ENCODE data around the gene HEPACAM2.

Gene HEPACAM2

GRCh38 chr7:93226310-93226709, at the start of gene HEPACAM2:
Gene HEPACAM2 (minus strand): TSS chr7:93226469.
- no peak for DNase-seq (ENCODE audit: low spot score)

DNA sequence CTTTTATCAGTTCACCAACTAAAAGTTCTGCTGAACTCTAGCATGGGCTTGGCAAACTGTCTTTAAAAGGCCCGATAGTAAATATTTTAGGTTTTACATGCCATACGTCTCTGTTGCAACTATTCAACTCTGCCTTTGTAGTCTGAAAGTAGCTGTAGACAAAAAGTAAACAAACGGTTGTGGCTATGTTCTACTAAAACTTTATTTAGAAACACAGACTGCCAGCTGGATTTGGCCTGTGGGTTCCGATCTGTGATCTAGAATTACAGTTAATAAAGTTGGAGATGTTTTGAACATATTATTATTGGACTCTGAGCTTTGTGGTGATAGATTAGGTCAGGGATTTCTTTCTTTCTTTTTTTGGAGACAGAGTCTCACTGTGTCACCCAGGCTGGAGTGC, 39.0 kb upstream of the HEPACAM2 start:
- no peak for DNase-seq (ENCODE audit: low spot score)

- peak; percentile 23 for DNase-seq (ENCODE audit: low spot score)
These were observed 36.3 kb upstream of the HEPACAM2 start for GRCh38 chr7:93262535-93262934.

DNA sequence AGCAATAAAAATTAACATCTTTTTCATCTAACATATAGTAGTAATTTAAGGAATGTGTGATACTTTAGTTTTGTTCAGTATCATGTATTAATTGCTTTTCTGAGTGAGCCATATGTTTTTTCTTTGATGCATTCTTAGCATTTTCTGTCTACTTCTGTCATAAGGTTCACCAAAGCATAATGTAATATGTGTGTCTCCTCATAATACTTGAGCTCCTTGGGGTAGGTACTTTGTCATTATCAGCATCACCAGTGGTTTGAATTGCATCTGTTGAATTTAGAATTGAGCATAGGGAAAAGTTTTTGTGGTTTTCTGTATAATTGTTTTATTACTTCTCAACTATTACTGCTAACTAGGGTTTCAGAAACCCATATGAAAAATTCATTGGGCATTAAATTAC, 32.4 kb upstream of the HEPACAM2 start:
- DNase-seq (ENCODE audit: low spot score): no peak

DNA sequence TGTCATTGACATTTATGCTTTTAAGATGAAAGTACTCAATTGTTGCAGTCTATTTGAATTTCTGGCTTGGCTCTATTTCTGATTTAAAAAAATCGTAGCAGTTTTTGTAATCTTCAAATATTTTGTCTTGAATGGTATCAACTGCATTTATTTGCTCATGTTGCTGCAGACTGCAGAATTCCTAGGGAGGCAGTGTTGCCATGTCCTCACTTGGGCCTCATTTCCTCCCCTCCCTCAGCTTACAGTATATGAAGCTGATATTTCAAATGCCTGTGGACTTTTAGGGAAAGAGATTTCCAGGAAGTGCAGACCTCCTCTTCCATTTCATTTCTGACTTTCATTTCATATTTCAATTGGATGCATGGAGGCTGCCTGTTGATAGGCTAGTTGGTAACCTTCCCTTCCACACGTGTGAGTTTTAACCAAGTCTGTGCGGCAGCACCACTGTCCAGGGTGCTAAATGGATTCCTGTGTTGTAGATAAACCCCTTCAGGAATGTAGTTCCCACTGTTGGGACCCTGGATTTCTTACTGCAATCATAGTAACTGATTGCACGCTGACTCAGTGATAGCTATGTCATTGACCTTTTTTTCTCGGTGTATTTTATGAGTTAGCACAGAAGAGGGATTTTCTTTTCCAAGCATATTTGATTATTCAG, 23.4 kb upstream of the HEPACAM2 start:
- no peak for DNase-seq (ENCODE audit: low spot score)

GRCh38 chr7:93245525-93246432, 19.5 kb upstream of the HEPACAM2 start:
- peak; percentile 67 for DNase-seq (ENCODE audit: low spot score)

DNA sequence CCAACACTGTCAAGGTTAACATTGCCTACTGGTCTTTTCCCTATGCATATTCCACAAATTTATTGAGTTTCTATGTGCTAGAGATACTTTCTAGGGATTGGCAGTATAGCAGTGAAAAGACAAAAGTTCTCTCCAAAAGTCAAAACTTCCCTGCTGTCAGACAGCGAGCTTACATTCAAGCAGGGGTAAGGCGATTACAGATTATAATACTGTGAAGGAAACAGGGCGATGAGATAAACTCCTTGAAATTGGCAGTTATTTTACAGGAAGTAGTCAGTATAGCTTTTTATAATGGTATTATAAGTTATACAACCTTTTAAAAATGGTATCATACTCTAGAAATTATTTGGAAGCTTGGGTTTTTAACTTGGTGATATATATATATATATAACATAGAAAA, 15.8 kb upstream of the HEPACAM2 start:
- DNase-seq (ENCODE audit: low spot score): peak; percentile 30

GRCh38 chr7:93239824-93240223, 13.6 kb upstream of the HEPACAM2 start:
- DNase-seq (ENCODE audit: low spot score): no peak

DNA sequence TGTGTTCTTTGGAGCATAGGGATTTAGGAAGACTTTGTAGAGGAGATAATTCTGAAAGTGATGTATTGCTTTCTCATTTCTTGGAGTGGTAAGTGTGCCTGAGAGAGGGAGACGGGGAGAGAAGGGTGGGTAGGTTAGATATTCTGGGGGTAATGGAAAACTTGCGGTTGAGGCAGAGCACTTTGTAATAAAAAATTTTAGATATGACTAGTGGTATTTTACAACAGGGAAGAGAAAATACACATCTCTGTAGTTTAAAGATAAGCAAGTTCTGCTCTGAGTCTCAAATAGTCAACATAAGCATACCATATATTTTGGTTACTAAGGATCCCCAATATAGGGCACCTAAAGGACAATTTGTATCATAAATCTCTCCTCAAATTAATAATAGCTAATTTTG, 12.5 kb upstream of the HEPACAM2 start:
- DNase-seq (ENCODE audit: low spot score): peak; percentile 43

GRCh38 chr7:93238131-93238530, 11.9 kb upstream of the HEPACAM2 start:
- DNase-seq (ENCODE audit: low spot score): no peak

DNA sequence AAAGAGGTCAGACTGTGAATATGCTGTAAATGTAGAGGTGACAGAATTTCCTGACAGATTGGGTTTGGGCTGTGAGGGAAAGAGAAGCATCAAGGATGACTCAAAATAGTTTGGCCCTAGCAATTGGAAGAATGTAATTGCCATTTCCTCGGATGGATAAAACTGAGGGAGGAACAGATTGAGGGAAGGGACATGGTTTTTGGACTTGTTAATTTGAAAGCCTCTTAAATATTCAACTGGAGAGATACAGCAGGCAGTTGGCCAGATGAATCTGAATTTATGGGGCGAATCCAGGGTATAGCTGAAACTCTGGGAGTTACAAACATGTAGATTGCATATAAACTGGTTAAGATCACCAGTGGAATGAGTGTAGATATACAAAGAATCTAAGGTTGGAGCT, 9.3 kb upstream of the HEPACAM2 start:
- no peak for DNase-seq (ENCODE audit: low spot score)

- DNase-seq (ENCODE audit: low spot score): no peak
These were observed 6.4 kb upstream of the HEPACAM2 start for GRCh38 chr7:93232673-93233018.

- peak; percentile 96 for DNase-seq (ENCODE audit: low spot score)
These were observed 5.8 kb upstream of the HEPACAM2 start, which contains the start of gene VPS50 for GRCh38 chr7:93231799-93232672. Gene VPS50 (plus strand): TSS chr7:93232366. CDS start chr7:93232468, 102 bp downstream.

DNA sequence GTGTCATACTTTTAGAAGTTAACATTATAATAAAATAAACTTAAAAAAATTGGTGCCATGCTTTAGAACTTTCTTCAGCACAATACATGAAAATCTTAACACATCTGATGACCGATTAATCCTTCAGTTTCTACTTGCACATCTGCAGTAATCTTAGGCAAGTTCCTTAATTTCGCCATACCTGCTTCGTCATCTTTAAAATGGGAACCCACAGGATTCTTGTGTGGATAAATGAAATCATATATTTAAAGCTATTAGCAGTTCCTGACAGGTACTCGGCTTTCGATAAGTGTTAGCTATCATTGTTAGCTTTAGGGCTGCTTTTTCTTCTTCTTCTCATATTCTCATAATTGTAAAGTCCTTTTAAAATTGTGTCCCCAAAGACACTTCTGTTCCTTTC, 5.0 kb upstream of the HEPACAM2 start:
- peak; percentile 21 for DNase-seq (ENCODE audit: low spot score)

- peak; percentile 87 for DNase-seq (ENCODE audit: low spot score)
These were observed 2.0 kb upstream of the HEPACAM2 start for GRCh38 chr7:93228302-93228701.

GRCh38 chr7:93219868-93220267, 6.4 kb downstream of the HEPACAM2 start:
- DNase-seq (ENCODE audit: low spot score): peak; percentile 54

DNA sequence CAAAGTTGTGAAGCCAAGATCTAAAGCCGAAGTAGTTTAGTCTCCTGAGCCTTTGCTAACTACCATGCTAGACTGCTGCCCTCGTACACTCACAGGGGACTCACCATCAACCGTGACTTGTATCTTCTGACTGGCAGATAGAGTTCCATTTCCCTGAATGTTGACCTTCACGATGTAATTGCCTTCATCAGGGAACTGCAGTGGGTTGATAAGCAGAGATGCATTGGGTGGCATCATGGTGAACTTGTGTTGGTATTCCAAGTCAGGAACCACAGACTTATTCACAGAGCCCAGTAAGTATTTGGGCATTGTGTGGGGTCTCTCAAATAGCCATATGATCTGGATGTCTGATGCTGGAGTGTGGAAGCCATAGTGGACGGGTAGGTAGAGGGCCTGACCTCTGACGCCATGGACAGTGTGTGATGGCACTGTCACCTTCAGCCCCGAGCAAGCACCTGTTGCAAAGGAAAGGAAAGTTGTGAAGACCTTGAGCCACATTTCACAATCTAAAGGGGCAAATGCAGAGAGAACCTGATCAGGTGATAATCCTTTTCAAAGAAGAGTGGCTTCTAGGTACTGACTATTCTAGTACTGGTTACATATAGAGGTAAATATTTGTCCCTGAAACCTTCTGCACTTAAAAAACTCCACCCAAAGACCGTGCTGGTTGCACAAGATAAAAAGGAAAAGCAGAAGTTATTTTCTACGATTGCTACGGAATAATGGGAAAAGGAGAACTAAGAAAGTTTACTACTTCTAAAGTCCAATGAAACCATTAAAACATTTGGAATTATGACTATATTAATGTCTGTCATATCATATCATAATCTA, 7.1 kb downstream of the HEPACAM2 start:
- DNase-seq (ENCODE audit: low spot score): peak; percentile 71

- no peak for DNase-seq (ENCODE audit: low spot score)
These were observed 13.4 kb downstream of the HEPACAM2 start for GRCh38 chr7:93212881-93213280.

DNA sequence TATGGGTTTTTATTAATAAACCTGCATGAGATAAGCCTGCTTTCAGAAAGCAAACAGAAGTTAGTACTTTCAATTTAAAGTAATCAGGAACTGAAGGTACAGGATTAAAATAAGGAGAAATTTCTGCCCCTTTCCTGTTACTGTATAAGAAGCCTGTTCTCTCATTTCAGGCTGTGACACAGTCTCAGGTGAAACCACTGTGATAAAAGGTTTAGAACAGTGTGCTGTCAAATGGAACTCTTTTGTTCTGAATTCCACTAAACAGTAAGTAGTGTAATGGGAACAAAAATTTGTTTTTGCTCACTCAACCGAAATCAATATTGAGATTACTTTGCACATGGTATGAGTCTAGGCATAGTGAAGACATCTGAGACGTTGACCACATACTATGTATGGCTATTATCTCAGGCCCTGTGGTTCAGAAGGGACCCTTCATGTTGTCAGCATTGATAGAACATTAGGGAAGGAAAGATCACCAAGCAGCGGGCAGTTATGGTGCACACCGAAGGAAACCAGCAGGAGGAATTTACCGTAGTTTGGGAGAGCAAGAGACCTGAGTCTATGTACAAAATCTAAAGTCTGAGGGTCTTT, 14.9 kb downstream of the HEPACAM2 start:
- no peak for DNase-seq (ENCODE audit: low spot score)

GRCh38 chr7:93205046-93205445, 21.2 kb downstream of the HEPACAM2 start:
- no peak for DNase-seq (ENCODE audit: low spot score)

DNA sequence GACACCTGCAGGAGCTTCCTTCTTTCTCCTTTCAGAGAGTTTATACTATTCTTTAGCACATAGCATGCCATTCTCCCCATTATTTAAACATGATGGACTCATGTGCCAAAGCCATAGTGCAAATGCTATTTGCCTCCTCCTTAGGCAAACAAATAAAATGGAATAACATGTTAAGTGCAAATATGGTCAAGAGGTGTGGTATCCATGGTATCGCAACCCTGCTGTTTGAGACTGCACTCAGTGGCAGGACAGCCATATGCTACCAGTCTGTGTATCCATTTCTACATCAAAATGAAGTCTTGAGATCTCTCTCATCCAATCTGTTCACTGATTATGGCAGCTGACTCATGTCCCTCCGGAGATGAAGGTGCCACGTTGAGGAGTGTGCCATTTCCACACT, 22.8 kb downstream of the HEPACAM2 start:
- no peak for DNase-seq (ENCODE audit: low spot score)
